HL-60 (cell line): ENCODE results near the gene GRM4.

ENCODE experiments used
- DNase-seq, 2 experiments: peaks; one replicate each; pipeline ENCODE4 v3.0.0-alpha.2; 2010 to 2020; ENCODE audit warnings: low read depth in 1 of 2, low spot score in 1 of 2
- H3K27ac ChIP-seq: fragments of 250-450 bp; sonication (Bioruptor Pico); replicated peaks from 2 replicates; pipeline ENCODE4 v1.5.1; 2020; ENCODE audit warnings: mild to moderate bottlenecking, moderate library complexity
- H3K27me3 ChIP-seq: fragments of 250-450 bp; sonication (Bioruptor Pico); 2 replicates; pipeline ENCODE4 v1.5.1; 2021; ENCODE audit warnings: mild to moderate bottlenecking, moderate library complexity; ENCODE audit not compliant: insufficient read depth, poor library complexity, severe bottlenecking
- H3K4me3 ChIP-seq: replicated peaks from 2 replicates; pipeline ENCODE4 v1.5.1; 2011; ENCODE audit warnings: mild to moderate bottlenecking, control low read depth, low read length; ENCODE audit not compliant: insufficient read depth
- CTCF ChIP-seq: IDR thresholded peaks from one replicate; pipeline ENCODE4 v1.5.1; 2011; ENCODE audit warnings: low read length, control low read depth, inconsistent platforms; ENCODE audit not compliant: insufficient read depth
- GABPA ChIP-seq: IDR thresholded peaks from 2 replicates; pipeline ENCODE4 v1.6.1; 2012; ENCODE audit warnings: low read depth
- POLR2AphosphoS5 ChIP-seq: IDR thresholded peaks from 2 replicates; pipeline ENCODE4 v1.6.1; 2012; ENCODE audit warnings: low read depth
- REST ChIP-seq: IDR thresholded peaks from 2 replicates; pipeline ENCODE4 v1.6.1; 2012; ENCODE audit warnings: low read depth; ENCODE audit not compliant: insufficient replicate concordance
- SPI1 ChIP-seq: IDR thresholded peaks from 2 replicates; pipeline ENCODE4 v1.6.1; 2012; ENCODE audit warnings: low read depth, mild to moderate bottlenecking, borderline replicate concordance

Gene GRM4

GRCh38 chr6:34070315-34071135, 75.4 kb downstream of the GRM4 start:
- TF ChIP-seq SPI1 (no peak), GABPA (no peak), POLR2AphosphoS5 (no peak), REST (no peak), CTCF (no peak)
- Histone ChIP-seq H3K27ac (no peak overlapping the region), H3K4me3 (no peak overlapping the region), H3K27me3 (peaks cover 3% of the 10 kb centered on the region)
- no peak for DNase-seq

DNA sequence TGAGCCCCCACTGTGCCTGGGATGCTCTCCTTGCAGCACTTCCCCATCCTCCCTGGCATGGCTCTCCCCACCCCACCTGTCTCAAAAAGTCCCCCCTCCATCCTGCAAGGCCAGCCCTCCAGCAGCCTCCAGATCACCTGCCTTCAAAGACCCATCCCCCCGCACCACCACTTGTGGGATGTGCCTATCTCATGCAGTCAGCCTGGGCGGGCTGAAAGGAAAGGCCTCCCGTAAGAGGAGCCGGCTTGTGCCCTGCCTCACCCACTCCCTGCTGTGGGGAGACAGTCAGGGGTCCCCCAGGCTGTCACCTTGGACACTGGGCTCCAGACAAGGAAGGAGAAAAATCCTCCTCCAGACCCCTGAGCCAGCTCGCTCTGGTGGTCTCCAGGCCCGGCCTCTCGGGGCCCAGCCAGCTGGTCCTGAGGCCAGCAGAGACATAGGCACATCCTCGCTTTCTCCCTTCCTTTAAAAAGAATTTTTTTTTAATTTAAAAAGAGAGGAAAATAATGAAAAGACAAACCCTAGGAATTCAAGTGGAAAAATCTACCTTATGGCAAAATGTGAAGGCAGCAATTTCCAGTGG, 77.3 kb downstream of the GRM4 start:
- H3K27me3 ChIP-seq, result peaks cover 3% of the 10 kb centered on the region
- no peak for TF ChIP-seq SPI1
- no peak for TF ChIP-seq CTCF
- no peak for TF ChIP-seq POLR2AphosphoS5
- TF ChIP-seq GABPA, result no peak
- no peak for TF ChIP-seq REST

GRCh38 chr6:34067814-34068213, 78.1 kb downstream of the GRM4 start:
- no peak overlapping the region for H3K4me3 ChIP-seq
- H3K27me3 ChIP-seq, result peaks cover 3% of the 10 kb centered on the region
- TF ChIP-seq CTCF, result no peak
- TF ChIP-seq POLR2AphosphoS5, result no peak
- no peak for TF ChIP-seq GABPA
- no peak for TF ChIP-seq SPI1
- no peak for TF ChIP-seq REST
- no peak overlapping the region for H3K27ac ChIP-seq
- DNase-seq, result no peak

More for the DNA sequence above, 77.3 kb downstream of the GRM4 start:
- DNase-seq, result no peak
- H3K27ac ChIP-seq, result no peak overlapping the region
- H3K4me3 ChIP-seq, result no peak overlapping the region
